ENCODE results near the gene PCCA.

Gene PCCA

DNA sequence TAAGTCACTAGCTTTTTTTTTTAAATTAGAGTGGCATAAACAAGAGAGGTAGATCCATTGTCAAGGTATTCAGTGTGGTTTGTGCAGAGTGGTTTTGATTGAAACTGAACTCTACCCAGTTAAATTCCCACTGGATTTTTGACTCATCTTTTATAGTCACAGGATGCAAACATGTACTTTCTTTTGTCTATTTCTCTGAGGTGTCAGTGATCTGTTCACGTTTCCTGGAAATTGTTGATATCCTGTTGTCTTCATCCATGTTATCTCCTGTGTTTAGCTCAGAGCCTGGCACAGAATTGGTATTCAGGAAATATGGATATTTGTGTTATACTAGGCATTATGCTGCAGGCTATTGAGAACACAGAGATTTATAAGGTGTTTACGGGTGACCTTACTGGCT is 119.7 kb downstream of the PCCA start:
- H3K27ac ChIP-seq (ENCODE audit: low read depth, low read length, poor library complexity, severe bottlenecking): no peak overlapping the region
- H3K36me3 ChIP-seq (ENCODE audit: insufficient read depth, low read length): no peaks in the 10 kb centered on the region
- TF ChIP-seq, protein P1, sequence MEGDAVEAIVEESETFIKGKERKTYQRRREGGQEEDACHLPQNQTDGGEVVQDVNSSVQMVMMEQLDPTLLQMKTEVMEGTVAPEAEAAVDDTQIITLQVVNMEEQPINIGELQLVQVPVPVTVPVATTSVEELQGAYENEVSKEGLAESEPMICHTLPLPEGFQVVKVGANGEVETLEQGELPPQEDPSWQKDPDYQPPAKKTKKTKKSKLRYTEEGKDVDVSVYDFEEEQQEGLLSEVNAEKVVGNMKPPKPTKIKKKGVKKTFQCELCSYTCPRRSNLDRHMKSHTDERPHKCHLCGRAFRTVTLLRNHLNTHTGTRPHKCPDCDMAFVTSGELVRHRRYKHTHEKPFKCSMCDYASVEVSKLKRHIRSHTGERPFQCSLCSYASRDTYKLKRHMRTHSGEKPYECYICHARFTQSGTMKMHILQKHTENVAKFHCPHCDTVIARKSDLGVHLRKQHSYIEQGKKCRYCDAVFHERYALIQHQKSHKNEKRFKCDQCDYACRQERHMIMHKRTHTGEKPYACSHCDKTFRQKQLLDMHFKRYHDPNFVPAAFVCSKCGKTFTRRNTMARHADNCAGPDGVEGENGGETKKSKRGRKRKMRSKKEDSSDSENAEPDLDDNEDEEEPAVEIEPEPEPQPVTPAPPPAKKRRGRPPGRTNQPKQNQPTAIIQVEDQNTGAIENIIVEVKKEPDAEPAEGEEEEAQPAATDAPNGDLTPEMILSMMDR (IDR thresholded peaks at IDR 0.05; ENCODE audit: low read length): no peak
- TF ChIP-seq EZH2 (IDR thresholded peaks at IDR 0.05; ENCODE audit: borderline replicate concordance, low read length): no peak
- H3K9me3 ChIP-seq (ENCODE audit: low read length): no peaks in the 10 kb centered on the region
- H3K9ac ChIP-seq (ENCODE audit: low read length): no peak overlapping the region
- no peaks in the 10 kb centered on the region for H3K79me2 ChIP-seq (ENCODE audit: insufficient read depth, low read length)
- H3K4me1 ChIP-seq (ENCODE audit: insufficient read depth, low read length, severe bottlenecking): no peaks in the 10 kb centered on the region
- no peaks in the 10 kb centered on the region for H3K27me3 ChIP-seq (ENCODE audit: insufficient read depth, low read length)
- H3K4me3 ChIP-seq (ENCODE audit: low read depth, low read length, poor library complexity, severe bottlenecking): no peak overlapping the region
- H3K9me2 ChIP-seq (ENCODE audit: low read depth, low read length): no peaks in the 10 kb centered on the region
- H2AFZ ChIP-seq (ENCODE audit: low read length): no peak overlapping the region
- H3F3A ChIP-seq (ENCODE audit: insufficient read depth, low read length): no peaks in the 10 kb centered on the region
- no peak overlapping the region for H3K4me2 ChIP-seq (ENCODE audit: low read length)
- H4K20me1 ChIP-seq (ENCODE audit: insufficient read depth, low read length): no peaks in the 10 kb centered on the region

DNA sequence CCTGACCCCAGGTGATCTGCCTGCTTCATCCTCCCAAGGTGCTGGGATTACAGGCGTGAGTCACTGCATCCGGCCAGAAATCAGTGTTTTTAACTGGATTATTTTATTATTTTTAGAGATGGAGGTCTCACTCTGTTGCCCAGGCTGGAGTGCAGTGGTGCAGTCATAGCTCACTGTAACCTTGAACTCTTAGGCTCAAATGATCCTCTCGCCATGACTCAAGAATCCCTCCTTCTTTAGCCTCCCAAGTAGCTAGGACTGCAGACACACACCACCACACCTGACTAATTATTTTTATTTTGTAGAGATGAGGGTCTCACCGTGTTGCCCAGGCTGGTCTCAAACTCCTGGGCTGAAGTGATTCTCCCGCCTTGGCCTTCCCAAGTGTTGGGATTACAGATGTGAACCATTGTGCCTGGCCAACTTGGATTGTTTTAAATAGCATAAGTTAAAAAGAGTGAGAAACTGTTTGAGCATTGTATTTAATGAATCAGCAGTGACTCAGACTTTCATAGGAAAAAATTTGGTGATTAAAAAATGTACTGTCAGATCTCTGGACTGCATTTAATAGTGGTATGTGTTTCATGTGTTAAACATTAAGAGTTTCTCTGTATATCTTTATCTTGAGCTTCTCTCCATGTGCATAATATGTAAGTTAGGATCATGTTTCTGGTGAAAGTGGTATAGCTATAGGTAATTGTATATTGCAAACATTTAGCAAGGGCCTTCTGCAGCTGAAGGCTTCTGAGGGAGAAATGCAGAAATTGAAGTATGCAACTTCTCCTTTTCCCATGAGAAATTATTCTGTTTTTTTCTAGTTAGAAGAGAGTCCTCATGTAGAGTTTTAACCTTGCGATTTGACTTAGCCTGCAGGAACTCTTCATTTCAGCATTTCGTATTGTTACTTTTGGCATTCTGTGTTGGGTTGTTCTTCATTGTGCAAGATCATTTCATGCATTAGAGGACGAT is 121.2 kb downstream of the PCCA start:
- Histone ChIP-seq H4K20me1 (ENCODE audit: insufficient read depth, low read length) (no peaks in the 10 kb centered on the region), H3K27me3 (ENCODE audit: insufficient read depth, low read length) (no peaks in the 10 kb centered on the region), H2AFZ (ENCODE audit: low read length) (no peak overlapping the region), H3K9me2 (ENCODE audit: low read depth, low read length) (no peaks in the 10 kb centered on the region), H3K27ac (ENCODE audit: low read depth, low read length, poor library complexity, severe bottlenecking) (no peak overlapping the region), H3K4me1 (ENCODE audit: insufficient read depth, low read length, severe bottlenecking) (no peaks in the 10 kb centered on the region), H3K9me3 (ENCODE audit: low read length) (no peaks in the 10 kb centered on the region), H3K9ac (ENCODE audit: low read length) (no peak overlapping the region), H3K4me2 (ENCODE audit: low read length) (no peak overlapping the region), H3K79me2 (ENCODE audit: insufficient read depth, low read length) (no peaks in the 10 kb centered on the region), H3F3A (ENCODE audit: insufficient read depth, low read length) (no peaks in the 10 kb centered on the region), H3K4me3 (ENCODE audit: low read depth, low read length, poor library complexity, severe bottlenecking) (no peak overlapping the region), H3K36me3 (ENCODE audit: insufficient read depth, low read length) (no peaks in the 10 kb centered on the region)
- no peak for TF ChIP-seq EZH2 (IDR thresholded peaks at IDR 0.05; ENCODE audit: borderline replicate concordance, low read length)
- TF ChIP-seq, protein P1 (IDR thresholded peaks at IDR 0.05; ENCODE audit: low read length): no peak

DNA sequence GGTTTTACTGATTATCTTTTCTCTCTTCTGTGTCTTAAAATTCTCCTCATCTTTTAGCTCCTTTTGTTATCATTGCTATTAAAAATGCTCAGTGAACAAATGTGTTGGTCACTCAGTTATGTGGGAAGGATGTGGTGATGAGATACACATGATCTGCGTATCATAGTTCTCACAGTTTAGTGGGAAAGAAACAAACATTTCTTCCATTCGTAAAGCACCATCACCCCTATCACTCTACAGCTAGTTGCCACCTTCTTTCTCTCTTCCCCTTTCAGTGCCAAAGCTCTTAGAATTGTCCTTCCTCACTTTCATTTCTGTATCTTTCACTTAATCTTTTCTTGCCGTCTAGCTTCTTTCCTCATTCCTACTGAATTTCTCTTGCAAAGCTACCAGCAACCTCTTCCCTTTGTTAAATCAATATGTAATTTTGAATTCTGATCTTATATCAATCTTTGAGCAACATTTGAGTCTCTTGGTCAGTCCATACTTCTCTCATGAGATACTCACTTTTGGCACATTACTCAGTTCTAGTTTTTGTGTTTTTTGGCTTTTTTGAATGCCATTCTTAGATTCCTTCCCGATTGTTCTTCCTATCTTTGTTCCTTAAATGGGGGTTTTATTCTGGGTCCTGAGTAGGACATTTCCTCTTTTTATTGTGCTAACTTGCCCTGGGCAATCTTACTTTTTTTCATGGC is 122.3 kb downstream of the PCCA start:
- Histone ChIP-seq H2AFZ (ENCODE audit: low read length) (no peak overlapping the region), H3K27ac (ENCODE audit: low read depth, low read length, poor library complexity, severe bottlenecking) (no peak overlapping the region)

More for the DNA sequence above, 122.3 kb downstream of the PCCA start:
- H4K20me1 ChIP-seq (ENCODE audit: insufficient read depth, low read length): no peaks in the 10 kb centered on the region
- H3K4me1 ChIP-seq (ENCODE audit: insufficient read depth, low read length, severe bottlenecking): no peaks in the 10 kb centered on the region
- TF ChIP-seq, protein P1 (IDR thresholded peaks at IDR 0.05; ENCODE audit: low read length): no peak
- TF ChIP-seq EZH2 (IDR thresholded peaks at IDR 0.05; ENCODE audit: borderline replicate concordance, low read length): no peak
- no peaks in the 10 kb centered on the region for H3K9me3 ChIP-seq (ENCODE audit: low read length)
- H3K4me3 ChIP-seq (ENCODE audit: low read depth, low read length, poor library complexity, severe bottlenecking): no peak overlapping the region
- no peak overlapping the region for H3K9ac ChIP-seq (ENCODE audit: low read length)
- H3K36me3 ChIP-seq (ENCODE audit: insufficient read depth, low read length): no peaks in the 10 kb centered on the region
- H3K79me2 ChIP-seq (ENCODE audit: insufficient read depth, low read length): no peaks in the 10 kb centered on the region
- H3K9me2 ChIP-seq (ENCODE audit: low read depth, low read length): no peaks in the 10 kb centered on the region
- H3K27me3 ChIP-seq (ENCODE audit: insufficient read depth, low read length): no peaks in the 10 kb centered on the region
- H3F3A ChIP-seq (ENCODE audit: insufficient read depth, low read length): no peaks in the 10 kb centered on the region
- no peak overlapping the region for H3K4me2 ChIP-seq (ENCODE audit: low read length)

Measured in OCI-LY1 (cell line).